Fibroblast of villous mesenchyme (primary cell): ENCODE data around the gene SURF2. TPM values are rescaled to one million over a fixed set of nuclear protein-coding genes. Genes with fewer than 3 reads are reported as not detected.

Experiments
- small RNA-seq: library from RNA; depleted of rRNA; stranded (forward); fragments of <200 nt; gene quantifications from one replicate; pipeline ENCODE3, GENCODE V24; 2012
- total RNA-seq: library from RNA; depleted of rRNA; stranded (reverse); fragments of >200 nt; gene quantifications from 2 replicates; pipeline ENCODE4 v1.2.3, GENCODE V29; 2012

Gene SURF2
- total RNA-seq, 1 donor: 12.1 TPM

Small RNA genes lying within 50 kb of the gene (small RNA-seq; reads per million reads assigned to genes)
- gene RF00019 (not detected), gene SNORD24 (not detected), gene SNORD36A (not detected), gene SNORD36B (not detected), gene SNORD36C (not detected)

Other genes with a start within 250 kb of the SURF2 start
- 13.8 and 17.4 TPM in 2 replicates for gene RALGDS, start 235.3 kb upstream of the SURF2 start, total RNA-seq
- gene GBGT1, start 192.6 kb upstream of the SURF2 start, total RNA-seq: 4.7 and 5.8 TPM in 2 replicates
- not detected in 2 replicates for gene OBP2B, start 147.3 kb upstream of the SURF2 start, total RNA-seq
- not detected in 2 replicates for gene ABO, start 81.3 kb upstream of the SURF2 start, total RNA-seq
- gene SURF6, start 20.4 kb upstream of the SURF2 start, total RNA-seq: 7.4 and 8.2 TPM in 2 replicates
- 11.9 and 12.1 TPM in 2 replicates for gene MED22, start 8.4 kb upstream of the SURF2 start, total RNA-seq
- gene RPL7A, start 8.3 kb upstream of the SURF2 start, total RNA-seq: 1,651 and 1,997 TPM in 2 replicates
- 13.4 and 14.2 TPM in 2 replicates for gene SURF1, start 63 bp upstream of the SURF2 start, total RNA-seq
- 403 and 513 TPM in 2 replicates for gene SURF4, start 19.5 kb downstream of the SURF2 start, total RNA-seq
- 0.32 and 2.6 TPM in 2 replicates for gene STKLD1, start 19.8 kb downstream of the SURF2 start, total RNA-seq
- 10.0 and 12.5 TPM in 2 replicates for gene REXO4, start 61.5 kb downstream of the SURF2 start, total RNA-seq
- 1.3 TPM in 2 replicates for gene ADAMTS13, start 65.8 kb downstream of the SURF2 start, total RNA-seq
- 3.9 and 7.7 TPM in 2 replicates for gene CACFD1, start 103.4 kb downstream of the SURF2 start, total RNA-seq
- 35.4 and 41.9 TPM in 2 replicates for gene SLC2A6, start 122.5 kb downstream of the SURF2 start, total RNA-seq
- not detected in 2 replicates for gene MYMK, start 168.4 kb downstream of the SURF2 start, total RNA-seq
- gene ADAMTSL2, start 178.2 kb downstream of the SURF2 start, total RNA-seq: under 0.01 and 0.32 TPM in 2 replicates